Renal cortex interstitium (tissue), 11 donors: Measurements from ENCODE around the gene ANKRD10. TPM values are rescaled to one million over a fixed set of nuclear protein-coding genes. Genes with fewer than 3 reads are reported as not detected.
"Not testable (repeated sequence)": the region's sequence is repeated elsewhere in the genome, so short reads cannot be mapped to it uniquely, and the experiment has no call there.

Source experiments
- DNase-seq, 11 donors: peaks; one replicate each; pipeline ENCODE4 v3.0.0-alpha.2; 2013; ENCODE audit warnings: low read depth in 9 of 11, low spot score in 4 of 11; ENCODE audit errors: extremely low read depth in 1 of 11
- polyA plus RNA-seq, 3 donors: library from polyadenylated mRNA; unstranded; fragments of 120-200 nt; gene quantifications; one replicate each; pipeline ENCODE4 v1.2.1, GENCODE V29; 2013; ENCODE audit not compliant: insufficient read length in 3 of 3

The ANKRD10 gene
- polyA plus RNA-seq, 3 donors = 222 to 403 (median 258) TPM

GRCh38 chr13:110850006-110850405 is 64.9 kb downstream of the ANKRD10 start:
- no peak for DNase-seq

GRCh38 chr13:110845520-110845919 is 69.3 kb downstream of the ANKRD10 start:
- DNase-seq = no peak

GRCh38 chr13:110841846-110842245 is 73.0 kb downstream of the ANKRD10 start:
- no peak for DNase-seq

- DNase-seq = no peak
Measured at GRCh38 chr13:110841406-110841805, 73.5 kb downstream of the ANKRD10 start.

- no peak for DNase-seq
Measured at GRCh38 chr13:110838867-110839538, 75.9 kb downstream of the ANKRD10 start.

- no peak for DNase-seq
Measured at GRCh38 chr13:110838116-110838515, 76.8 kb downstream of the ANKRD10 start.

GRCh38 chr13:110837397-110838061 is 77.3 kb downstream of the ANKRD10 start:
- DNase-seq = not testable (repeated sequence)

GRCh38 chr13:110836605-110836903 is 78.3 kb downstream of the ANKRD10 start:
- DNase-seq = no peak

GRCh38 chr13:110835721-110836604 is 78.9 kb downstream of the ANKRD10 start:
- no peak for DNase-seq

- DNase-seq = no peak
Measured at GRCh38 chr13:110834572-110834971, 80.3 kb downstream of the ANKRD10 start.

GRCh38 chr13:110832531-110832930 is 82.3 kb downstream of the ANKRD10 start:
- DNase-seq = no peak

GRCh38 chr13:110832205-110832479 is 82.7 kb downstream of the ANKRD10 start:
- no peak for DNase-seq

- no peak for DNase-seq
Measured at GRCh38 chr13:110831437-110832204, 83.2 kb downstream of the ANKRD10 start.

GRCh38 chr13:110830800-110831371 is 84.0 kb downstream of the ANKRD10 start:
- DNase-seq = no peak

- DNase-seq = no peak
Measured at GRCh38 chr13:110830331-110830730, 84.5 kb downstream of the ANKRD10 start.

- DNase-seq = no peak
Measured at GRCh38 chr13:110829486-110829885, 85.4 kb downstream of the ANKRD10 start.

GRCh38 chr13:110828705-110829104 is 86.2 kb downstream of the ANKRD10 start:
- DNase-seq = no peak
